BE2C (cell line): Measurements from ENCODE around the gene CALHM6.
"Not testable (repeated sequence)": the region's sequence is repeated elsewhere in the genome, so short reads cannot be mapped to it uniquely, and the experiment has no call there.

Source experiments
- DNase-seq: peaks from one replicate; pipeline ENCODE4 v3.0.0-alpha.2; 2020
- H3K27me3 ChIP-seq: fragments of 250-450 bp; sonication (Bioruptor Pico); 2 replicates; pipeline ENCODE4 v1.5.1; 2020; ENCODE audit warnings: mild to moderate bottlenecking
- H3K36me3 ChIP-seq: fragments of 250-450 bp; sonication (Bioruptor Pico); 2 replicates; pipeline ENCODE4 v1.5.1; 2020; ENCODE audit warnings: mild to moderate bottlenecking
- H3K4me1 ChIP-seq: fragments of 250-450 bp; sonication (Bioruptor Pico); 2 replicates; pipeline ENCODE4 v1.5.1; 2020
- H3K4me3 ChIP-seq: 2 replicates; pipeline ENCODE4 v1.5.1; 2011; ENCODE audit warnings: low read depth, low read length
- H3K9me3 ChIP-seq: fragments of 250-450 bp; sonication (Bioruptor Pico); 2 replicates; pipeline ENCODE4 v1.5.1; 2020
- CTCF ChIP-seq: IDR thresholded peaks from 2 replicates; pipeline ENCODE4 v1.5.1; 2012; ENCODE audit warnings: mild to moderate bottlenecking, low read depth, low read length

The CALHM6 gene

GRCh38 chr6:116492331-116493067 lies 31.3 kb downstream of the CALHM6 start:
- no peak for TF ChIP-seq CTCF
- H3K27me3 ChIP-seq = no peaks in the 10 kb centered on the region
- no peaks in the 10 kb centered on the region for H3K36me3 ChIP-seq
- no peak overlapping the region for H3K4me3 ChIP-seq
- no peaks in the 10 kb centered on the region for H3K9me3 ChIP-seq
- DNase-seq = no peak
- no peaks in the 10 kb centered on the region for H3K4me1 ChIP-seq

- not testable (repeated sequence) for H3K4me3 ChIP-seq, H3K9me3 ChIP-seq, H3K27me3 ChIP-seq, DNase-seq, H3K36me3 ChIP-seq, H3K4me1 ChIP-seq
Observed at GRCh38 chr6:116495161-116495560, 34.0 kb downstream of the CALHM6 start.

GRCh38 chr6:116497113-116497676 lies 36.0 kb downstream of the CALHM6 start:
- no peaks in the 10 kb centered on the region for H3K4me1 ChIP-seq
- H3K36me3 ChIP-seq = no peaks in the 10 kb centered on the region
- no peak overlapping the region for H3K4me3 ChIP-seq
- DNase-seq = no peak
- no peak for TF ChIP-seq CTCF
- H3K9me3 ChIP-seq = no peaks in the 10 kb centered on the region
- H3K27me3 ChIP-seq = no peaks in the 10 kb centered on the region

- no peaks in the 10 kb centered on the region for H3K36me3 ChIP-seq
- H3K27me3 ChIP-seq = no peaks in the 10 kb centered on the region
- no peaks in the 10 kb centered on the region for H3K4me1 ChIP-seq
- TF ChIP-seq CTCF = no peak
- no peaks in the 10 kb centered on the region for H3K9me3 ChIP-seq
- no peak for DNase-seq
- no peak overlapping the region for H3K4me3 ChIP-seq
Observed at GRCh38 chr6:116500969-116501433, 39.8 kb downstream of the CALHM6 start.

GRCh38 chr6:116507324-116507723 lies 46.1 kb downstream of the CALHM6 start:
- DNase-seq = no peak

GRCh38 chr6:116508527-116508926 lies 47.4 kb downstream of the CALHM6 start:
- no peak for DNase-seq
- Histone ChIP-seq H3K27me3 (no peaks in the 10 kb centered on the region), H3K36me3 (no peaks in the 10 kb centered on the region), H3K4me3 (no peak overlapping the region), H3K4me1 (no peaks in the 10 kb centered on the region), H3K9me3 (no peaks in the 10 kb centered on the region)
- TF ChIP-seq CTCF = no peak

More at GRCh38 chr6:116507324-116507723, 46.1 kb downstream of the CALHM6 start:
- H3K9me3 ChIP-seq = no peaks in the 10 kb centered on the region
- H3K4me3 ChIP-seq = no peak overlapping the region
- no peak for TF ChIP-seq CTCF
- H3K36me3 ChIP-seq = no peaks in the 10 kb centered on the region
- no peaks in the 10 kb centered on the region for H3K27me3 ChIP-seq
- H3K4me1 ChIP-seq = no peaks in the 10 kb centered on the region
